HG02973 (cell line): ENCODE results near the gene USP9X.
A peak's percentile ranks its signal among the peaks of the same experiment; 100 is the strongest.
"Not testable (repeated sequence)": the region's sequence is repeated elsewhere in the genome, so short reads cannot be mapped to it uniquely, and the experiment has no call there.

Experiments
- ATAC-seq: cut with Tn5 transposase; IDR thresholded peaks from one replicate; pipeline ENCODE4 v1.9.1; 2021; ENCODE audit warnings: moderate library complexity; ENCODE audit not compliant: unreplicated experiment

USP9X gene, protein sequence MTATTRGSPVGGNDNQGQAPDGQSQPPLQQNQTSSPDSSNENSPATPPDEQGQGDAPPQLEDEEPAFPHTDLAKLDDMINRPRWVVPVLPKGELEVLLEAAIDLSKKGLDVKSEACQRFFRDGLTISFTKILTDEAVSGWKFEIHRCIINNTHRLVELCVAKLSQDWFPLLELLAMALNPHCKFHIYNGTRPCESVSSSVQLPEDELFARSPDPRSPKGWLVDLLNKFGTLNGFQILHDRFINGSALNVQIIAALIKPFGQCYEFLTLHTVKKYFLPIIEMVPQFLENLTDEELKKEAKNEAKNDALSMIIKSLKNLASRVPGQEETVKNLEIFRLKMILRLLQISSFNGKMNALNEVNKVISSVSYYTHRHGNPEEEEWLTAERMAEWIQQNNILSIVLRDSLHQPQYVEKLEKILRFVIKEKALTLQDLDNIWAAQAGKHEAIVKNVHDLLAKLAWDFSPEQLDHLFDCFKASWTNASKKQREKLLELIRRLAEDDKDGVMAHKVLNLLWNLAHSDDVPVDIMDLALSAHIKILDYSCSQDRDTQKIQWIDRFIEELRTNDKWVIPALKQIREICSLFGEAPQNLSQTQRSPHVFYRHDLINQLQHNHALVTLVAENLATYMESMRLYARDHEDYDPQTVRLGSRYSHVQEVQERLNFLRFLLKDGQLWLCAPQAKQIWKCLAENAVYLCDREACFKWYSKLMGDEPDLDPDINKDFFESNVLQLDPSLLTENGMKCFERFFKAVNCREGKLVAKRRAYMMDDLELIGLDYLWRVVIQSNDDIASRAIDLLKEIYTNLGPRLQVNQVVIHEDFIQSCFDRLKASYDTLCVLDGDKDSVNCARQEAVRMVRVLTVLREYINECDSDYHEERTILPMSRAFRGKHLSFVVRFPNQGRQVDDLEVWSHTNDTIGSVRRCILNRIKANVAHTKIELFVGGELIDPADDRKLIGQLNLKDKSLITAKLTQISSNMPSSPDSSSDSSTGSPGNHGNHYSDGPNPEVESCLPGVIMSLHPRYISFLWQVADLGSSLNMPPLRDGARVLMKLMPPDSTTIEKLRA (N-terminal part only)

GRCh38 chrX:41084893-41085511 is at the start of gene USP9X:
Gene USP9X (plus strand): TSS chrX:41085445. CDS start chrX:41123629, 38,184 bp downstream.
- peak; percentile 53 for ATAC-seq

GRCh38 chrX:41035582-41035981 is 49.7 kb upstream of the USP9X start:
- no peak for ATAC-seq

- ATAC-seq, result no peak
Observed at GRCh38 chrX:41036668-41037326, 48.4 kb upstream of the USP9X start.

- no peak for ATAC-seq
Observed at GRCh38 chrX:41043196-41043595, 42.0 kb upstream of the USP9X start.

- no peak for ATAC-seq
Observed at GRCh38 chrX:41043674-41044345, 41.4 kb upstream of the USP9X start.

GRCh38 chrX:41045960-41046567 is 39.2 kb upstream of the USP9X start:
- ATAC-seq, result no peak

DNA sequence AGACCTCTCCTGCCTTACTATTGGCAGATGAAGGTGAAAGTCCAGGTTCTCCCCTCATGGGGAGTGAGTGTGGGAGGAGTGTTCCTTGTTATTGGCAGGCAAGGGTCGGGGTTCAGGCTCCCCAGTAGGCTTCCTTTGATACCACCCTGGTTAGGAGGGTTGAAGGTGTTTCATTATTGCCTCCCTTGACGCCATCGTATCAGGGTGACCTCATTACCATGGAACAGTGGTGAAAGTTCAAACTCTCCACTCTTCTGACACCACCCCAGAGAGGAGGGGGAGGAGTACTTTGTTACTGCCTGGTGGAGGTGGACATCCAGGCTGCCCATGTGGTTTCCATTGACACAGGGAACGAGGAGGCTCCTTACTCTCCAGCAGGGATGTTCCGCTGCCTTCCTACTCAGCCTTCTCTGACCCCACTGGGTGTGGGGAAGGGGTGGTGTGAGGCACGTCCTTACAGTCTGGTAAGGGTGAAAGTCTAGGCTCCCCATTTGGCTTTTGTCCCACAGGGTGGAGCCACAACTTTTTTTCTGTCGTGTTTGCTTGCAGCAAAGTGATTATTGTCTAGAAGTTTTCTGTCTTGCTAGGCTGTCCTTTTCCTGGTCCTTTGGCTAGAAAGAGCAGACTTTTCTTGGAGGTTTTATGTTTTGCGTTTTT is 37.2 kb upstream of the USP9X start:
- ATAC-seq, result no peak

DNA sequence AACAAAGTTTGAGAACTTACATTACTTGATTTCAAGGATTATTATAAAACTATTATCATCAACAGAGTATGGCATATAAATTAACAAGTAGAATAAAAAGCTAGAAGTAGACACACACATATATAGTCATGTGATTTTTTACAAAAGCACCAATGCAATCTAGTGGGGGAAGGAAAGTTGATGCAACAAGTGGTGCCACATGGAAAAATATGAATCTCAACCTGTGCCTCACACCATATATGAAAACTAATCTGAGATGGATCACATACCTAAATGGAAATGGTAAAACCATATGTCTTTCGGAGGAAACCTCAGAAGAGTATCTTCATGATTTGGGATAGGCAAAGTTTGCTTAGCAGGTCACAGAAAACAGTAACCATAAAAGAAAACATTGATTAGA is 34.9 kb upstream of the USP9X start:
- no peak for ATAC-seq

DNA sequence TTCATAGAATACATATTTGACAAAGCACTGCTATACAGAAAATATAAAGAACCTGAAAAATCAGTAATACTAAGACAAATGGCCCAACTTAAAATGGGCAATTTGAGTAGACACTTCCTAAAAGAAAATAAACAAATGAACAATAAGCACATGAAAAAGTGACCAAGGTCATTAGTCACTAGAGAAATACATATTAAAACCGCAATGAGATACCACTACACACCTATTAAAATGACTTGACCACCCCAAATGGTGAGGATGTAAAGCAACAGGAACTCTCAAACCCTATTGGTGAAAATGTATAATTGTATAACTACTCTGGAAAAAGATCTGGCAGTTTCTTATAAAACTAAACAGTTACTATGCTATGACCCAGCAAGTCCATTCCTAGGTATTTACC is 34.0 kb upstream of the USP9X start:
- ATAC-seq, result no peak

GRCh38 chrX:41055740-41056139 is 29.5 kb upstream of the USP9X start:
- ATAC-seq, result no peak

GRCh38 chrX:41063276-41063675 is 22.0 kb upstream of the USP9X start:
- ATAC-seq, result not testable (repeated sequence)

GRCh38 chrX:41064018-41064417 is 21.2 kb upstream of the USP9X start:
- no peak for ATAC-seq

DNA sequence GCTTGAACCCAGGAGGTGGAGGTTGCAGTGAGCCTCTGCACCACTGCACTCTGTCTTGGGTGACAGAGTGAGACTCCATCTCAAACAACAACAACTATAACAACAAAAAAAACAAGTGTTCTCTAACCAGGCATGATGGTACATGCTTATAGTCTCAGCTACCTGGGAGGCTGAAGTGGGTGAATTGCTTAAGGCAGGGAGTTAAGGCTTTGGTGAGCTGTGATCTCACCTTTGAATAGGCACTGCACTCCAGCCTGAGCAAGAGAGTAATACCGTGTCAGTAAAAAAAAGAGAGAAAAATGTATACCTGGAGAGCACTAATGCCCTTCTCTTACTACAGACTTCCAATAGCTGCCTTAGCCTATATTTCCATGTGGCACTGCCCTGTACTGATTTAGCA is 18.9 kb upstream of the USP9X start:
- no peak for ATAC-seq

DNA sequence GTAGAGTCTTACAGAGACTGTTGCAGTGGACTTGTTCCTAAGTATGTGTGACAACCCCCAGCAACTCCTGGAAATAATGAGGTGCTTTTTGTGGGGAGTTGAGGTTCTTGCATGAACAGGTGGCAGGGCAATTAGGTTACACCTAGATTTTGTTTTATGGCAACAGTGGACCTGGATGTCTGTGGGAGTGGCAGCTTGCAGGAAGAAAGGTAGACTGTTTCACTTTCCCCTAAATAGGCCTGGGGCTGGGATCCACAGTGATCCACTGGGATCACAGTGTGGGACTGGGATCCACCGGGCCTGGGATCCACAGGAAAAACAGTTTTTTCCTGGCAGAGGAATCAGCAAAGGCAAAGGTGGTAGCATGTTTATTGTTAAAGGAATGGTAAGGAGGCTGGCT is 18.3 kb upstream of the USP9X start:
- ATAC-seq, result no peak

GRCh38 chrX:41067721-41068120 is 17.5 kb upstream of the USP9X start:
- no peak for ATAC-seq

DNA sequence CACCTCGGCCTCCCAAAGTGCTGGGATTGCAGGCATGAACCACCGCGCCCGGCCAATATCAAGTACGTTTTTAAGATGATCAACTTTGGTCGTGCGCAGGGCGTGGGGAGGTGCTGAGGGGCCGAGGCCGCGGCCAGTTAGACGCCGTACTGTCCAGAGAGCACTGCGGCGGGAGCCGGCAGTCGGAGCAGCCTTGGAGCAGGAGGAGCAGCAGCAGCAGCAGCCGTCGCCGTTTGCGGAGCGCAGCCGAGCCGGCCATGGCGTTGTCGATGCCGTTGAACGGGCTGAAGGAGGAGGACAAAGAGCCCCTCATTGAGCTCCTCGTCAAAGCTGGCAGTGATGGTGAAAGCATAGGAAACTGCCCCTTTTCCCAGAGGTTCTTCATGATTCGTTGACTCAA is 8.5 kb upstream of the USP9X start:
- ATAC-seq, result no peak

GRCh38 chrX:41081821-41082220 is 3.4 kb upstream of the USP9X start:
- no peak for ATAC-seq

- ATAC-seq, result no peak
Observed at GRCh38 chrX:41082783-41083182, 2.5 kb upstream of the USP9X start.
